Right lobe of liver (tissue), 6 donors: ENCODE data around the gene KHNYN. TPM values are rescaled to one million over a fixed set of nuclear protein-coding genes. Genes with fewer than 3 reads are reported as not detected.

Experiments used
- ATAC-seq, 4 donors: fragments of 200-7000 bp; cut with Tn5 transposase; one replicate each; pipeline ENCODE4 v1.9.1; 2020; ENCODE audit warnings: mild to moderate bottlenecking in 4 of 4, moderate library complexity in 4 of 4
- DNase-seq, 3 donors: peaks; one replicate each; pipeline ENCODE4 v3.0.0-alpha.2; 2020
- H3K27ac ChIP-seq, 3 donors: fragments of 200-600 bp; one replicate each; pipeline ENCODE4 v1.8.0; 2022
- H3K27me3 ChIP-seq, 2 donors: fragments of 200-600 bp; one replicate each; pipeline ENCODE4 v1.8.0; 2022
- H3K36me3 ChIP-seq, 4 donors: fragments of 200-600 bp; sonication (generic) in 1 of 4; one replicate each; pipeline versions ENCODE4 v1.5.1 to v1.8.0; 2017 to 2022; ENCODE audit warnings: control low read depth in 1 of 4
- H3K4me1 ChIP-seq, 4 donors: fragments of 200-600 bp; sonication (generic) in 1 of 4; one replicate each; pipeline versions ENCODE4 v1.5.1 to v1.8.0; 2017 to 2022; ENCODE audit warnings: control low read depth in 1 of 4
- H3K4me3 ChIP-seq, 3 donors: fragments of 200-600 bp; one replicate each; pipeline ENCODE4 v1.8.0; 2022
- H3K9me3 ChIP-seq, 4 donors: fragments of 200-600 bp; sonication (generic) in 1 of 4; one replicate each; pipeline versions ENCODE4 v1.5.1 to v1.8.0; 2017 to 2022; ENCODE audit warnings: control low read depth in 1 of 4
- POLR2A ChIP-seq: fragments of 450-650 bp; IDR thresholded peaks from one replicate; pipeline ENCODE4 v1.6.1; 2017; ENCODE audit warnings: antibody characterized with exemption, mild to moderate bottlenecking
- WGBS: methylation state at CpG from one replicate; pipeline ENCODE4 v1.1.6; 2018; ENCODE audit warnings: low coverage, low lambda C conversion rate; ENCODE audit not compliant: insufficient coverage; ENCODE audit errors: missing lambda C conversion rate; 5-methylcytosine and 5-hydroxymethylcytosine counted together
- intact Hi-C, 2 donors: fragments of 100-400 bp; cut with DNase I; formaldehyde crosslinking; loops; one replicate each; pipeline versions ENCODE4 v1.11.2 to v1.14.1; 2022
- total RNA-seq, 6 experiments: library from RNA; depleted of rRNA in 2 of 6; stranded (reverse); fragments of >200 nt in 2 of 6; fragmentation: NEBNext Ultra II Directional in 3 of 6; extraction: Animal tissue kit (Norgen Biotek cat#: 25700) in 3 of 6; gene quantifications; one replicate each; pipeline versions ENCODE4 v1.1.0 to v1.2.4, GENCODE V29; 2016 to 2023
- TF ChIP-seq, protein P1 (sequence below), 4 donors: fragments of 200-600 bp in 3 of 4; fragments of 450-650 bp in 1 of 4; IDR thresholded peaks; one replicate each; pipeline versions ENCODE4 v1.5.1 to v1.8.0; 2016 to 2022; ENCODE audit warnings: antibody characterized with exemption in 4 of 4, mild to moderate bottlenecking in 2 of 4
- donor health status: DM: no; HTN: yes; CAD: no.
- donor health status: DM: no; HTN: no; CAD: no.
- donor health status: DM: no; HTN: no; CAD: no.
- donor health status: DM: no; HTN: yes; CAD: no.
- donor health status: DM: no; HTN: yes; CAD: no.

KHNYN gene
- total RNA-seq, 6 experiments from 2014 or later: 19.6 to 24.9 (median 21.4) TPM

DNA sequence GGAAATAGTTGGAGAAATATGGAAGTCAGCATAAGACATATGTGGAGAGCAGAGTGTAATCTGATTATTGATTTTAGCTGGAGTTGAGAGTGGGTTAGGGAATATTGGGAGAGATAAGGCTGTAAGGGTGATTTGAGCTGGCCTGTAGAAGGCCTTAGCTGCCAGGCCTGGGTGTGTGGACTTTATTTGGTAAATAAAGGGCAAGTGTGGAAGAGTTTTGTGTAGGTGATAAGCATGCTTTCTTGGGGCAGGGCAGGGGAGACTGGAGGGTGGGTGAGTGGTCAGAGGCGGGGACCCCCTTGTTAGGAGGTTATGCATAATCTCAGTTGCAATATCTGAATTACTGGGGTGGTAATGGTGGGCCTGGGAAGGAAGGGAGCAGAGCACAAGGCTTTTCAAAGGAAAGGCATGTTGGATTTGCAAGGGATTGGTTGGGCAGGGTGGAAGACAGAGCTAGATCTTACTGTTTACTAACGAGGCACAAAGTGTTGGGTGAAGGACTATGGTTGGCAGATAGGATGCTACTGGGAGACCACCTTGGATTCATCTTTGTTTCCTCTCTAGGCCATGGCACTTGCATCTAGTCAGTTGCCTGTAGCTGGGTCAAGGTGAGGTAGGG lies 5.5 kb downstream of the KHNYN start:
- no peaks in the 10 kb centered on the region for H3K9me3 ChIP-seq
- peaks cover 0 to 67% (median 24%) of the 10 kb centered on the region in 4 donors for H3K36me3 ChIP-seq
- ATAC-seq: no peak
- H3K27me3 ChIP-seq: no peaks in the 10 kb centered on the region
- peaks cover 0 to 22% (median 7%) of the 10 kb centered on the region in 4 donors for H3K4me1 ChIP-seq
- TF ChIP-seq, protein P1, sequence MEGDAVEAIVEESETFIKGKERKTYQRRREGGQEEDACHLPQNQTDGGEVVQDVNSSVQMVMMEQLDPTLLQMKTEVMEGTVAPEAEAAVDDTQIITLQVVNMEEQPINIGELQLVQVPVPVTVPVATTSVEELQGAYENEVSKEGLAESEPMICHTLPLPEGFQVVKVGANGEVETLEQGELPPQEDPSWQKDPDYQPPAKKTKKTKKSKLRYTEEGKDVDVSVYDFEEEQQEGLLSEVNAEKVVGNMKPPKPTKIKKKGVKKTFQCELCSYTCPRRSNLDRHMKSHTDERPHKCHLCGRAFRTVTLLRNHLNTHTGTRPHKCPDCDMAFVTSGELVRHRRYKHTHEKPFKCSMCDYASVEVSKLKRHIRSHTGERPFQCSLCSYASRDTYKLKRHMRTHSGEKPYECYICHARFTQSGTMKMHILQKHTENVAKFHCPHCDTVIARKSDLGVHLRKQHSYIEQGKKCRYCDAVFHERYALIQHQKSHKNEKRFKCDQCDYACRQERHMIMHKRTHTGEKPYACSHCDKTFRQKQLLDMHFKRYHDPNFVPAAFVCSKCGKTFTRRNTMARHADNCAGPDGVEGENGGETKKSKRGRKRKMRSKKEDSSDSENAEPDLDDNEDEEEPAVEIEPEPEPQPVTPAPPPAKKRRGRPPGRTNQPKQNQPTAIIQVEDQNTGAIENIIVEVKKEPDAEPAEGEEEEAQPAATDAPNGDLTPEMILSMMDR (IDR thresholded peaks at IDR 0.05): no peak
- TF ChIP-seq POLR2A: no peak
- H3K27ac ChIP-seq: no peak overlapping the region
- WGBS: 73% methylated on average over 2 of the region's 2 CpGs
- intact Hi-C loops: loop anchor here in 1 of 2 donors (5.0 kb wide), 1 partner anchor 103 kb away; no protein-coding TSS in a partner anchor
- H3K4me3 ChIP-seq: no peak overlapping the region
- no peak for DNase-seq

DNA sequence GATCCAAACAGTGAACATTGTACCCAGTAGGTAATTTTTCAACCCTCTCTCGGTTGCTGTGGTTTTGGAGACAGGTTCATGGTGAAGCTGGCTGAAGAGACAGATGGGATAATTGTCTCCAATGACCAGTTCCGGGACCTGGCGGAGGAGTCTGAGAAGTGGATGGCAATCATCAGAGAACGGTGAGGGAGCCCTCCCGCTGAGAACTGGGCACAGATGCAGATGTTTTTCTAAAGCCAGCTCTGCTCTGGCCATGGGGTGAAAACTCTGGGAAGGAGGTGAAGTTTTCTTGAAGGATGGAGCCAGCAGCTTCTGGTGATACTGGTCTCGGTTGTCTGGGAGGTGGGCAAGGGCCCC lies 6.2 kb downstream of the KHNYN start:
- Histone ChIP-seq H3K27ac (peak overlapping the region in 1 of 3 donors; percentile 4), H3K4me1 (peaks cover 0 to 18% (median 5%) of the 10 kb centered on the region in 4 donors), H3K27me3 (no peaks in the 10 kb centered on the region), H3K4me3 (no peak overlapping the region), H3K9me3 (no peaks in the 10 kb centered on the region), H3K36me3 (peaks cover 0 to 73% (median 24%) of the 10 kb centered on the region in 4 donors)
- DNase-seq: no peak
- no peak for ATAC-seq
- TF ChIP-seq, protein P1 (IDR thresholded peaks at IDR 0.05): no peak
- no peak for TF ChIP-seq POLR2A
- intact Hi-C loops: loop anchor here in 1 of 2 donors (5.0 kb wide), 1 partner anchor 104 kb away; no protein-coding TSS in a partner anchor
- WGBS: 25% methylated on average over 4 of the region's 6 CpGs

DNA sequence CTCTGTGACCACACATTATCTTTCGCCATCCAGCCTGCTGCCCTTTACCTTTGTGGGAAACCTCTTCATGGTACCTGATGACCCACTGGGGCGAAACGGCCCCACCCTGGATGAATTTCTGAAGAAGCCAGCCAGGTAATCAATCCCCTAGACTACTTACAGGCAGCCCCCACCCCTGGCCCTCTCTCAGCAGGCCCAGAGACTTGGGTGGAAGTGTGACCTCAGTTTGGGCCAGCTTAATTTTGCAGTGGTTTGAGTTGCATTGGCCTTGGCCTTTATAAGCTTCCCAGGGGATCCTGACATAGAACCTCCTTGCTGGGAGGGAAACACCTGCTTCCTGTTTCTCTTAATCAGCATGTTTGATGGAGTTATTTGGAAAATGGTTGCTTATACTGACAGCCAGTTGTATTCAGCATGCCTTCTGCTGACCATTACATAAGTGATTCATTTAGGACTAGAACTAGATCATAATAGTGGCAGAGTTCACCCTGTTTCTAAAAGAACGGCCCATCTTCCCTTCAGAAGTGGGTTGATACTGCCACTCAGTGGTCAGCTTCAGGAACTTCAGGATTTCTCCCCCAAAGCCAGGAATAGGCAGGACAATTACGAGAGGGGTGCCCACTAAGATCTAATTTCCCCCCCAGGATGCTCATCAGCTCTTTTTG lies 6.7 kb downstream of the KHNYN start:
- no peak for TF ChIP-seq POLR2A
- TF ChIP-seq, protein P1 (IDR thresholded peaks at IDR 0.05): peak; percentile 70 to 90 (median 78)
- Histone ChIP-seq H3K4me3 (no peak overlapping the region), H3K36me3 (peaks cover 0 to 73% (median 24%) of the 10 kb centered on the region in 4 donors), H3K27ac (peak overlapping the region; percentile 4 to 42 (median 16)), H3K27me3 (no peaks in the 10 kb centered on the region), H3K9me3 (no peaks in the 10 kb centered on the region), H3K4me1 (peaks cover 0 to 13% (median 6%) of the 10 kb centered on the region in 4 donors)
- ATAC-seq (peak; percentile 70 to 80 (median 75)), DNase-seq (no peak)
- intact Hi-C loops: loop anchor here in 1 of 2 donors (5.0 kb wide), 1 partner anchor 104 kb away; no protein-coding TSS in a partner anchor
- 4% methylated on average over 2 of the region's 5 CpGs for WGBS

DNA sequence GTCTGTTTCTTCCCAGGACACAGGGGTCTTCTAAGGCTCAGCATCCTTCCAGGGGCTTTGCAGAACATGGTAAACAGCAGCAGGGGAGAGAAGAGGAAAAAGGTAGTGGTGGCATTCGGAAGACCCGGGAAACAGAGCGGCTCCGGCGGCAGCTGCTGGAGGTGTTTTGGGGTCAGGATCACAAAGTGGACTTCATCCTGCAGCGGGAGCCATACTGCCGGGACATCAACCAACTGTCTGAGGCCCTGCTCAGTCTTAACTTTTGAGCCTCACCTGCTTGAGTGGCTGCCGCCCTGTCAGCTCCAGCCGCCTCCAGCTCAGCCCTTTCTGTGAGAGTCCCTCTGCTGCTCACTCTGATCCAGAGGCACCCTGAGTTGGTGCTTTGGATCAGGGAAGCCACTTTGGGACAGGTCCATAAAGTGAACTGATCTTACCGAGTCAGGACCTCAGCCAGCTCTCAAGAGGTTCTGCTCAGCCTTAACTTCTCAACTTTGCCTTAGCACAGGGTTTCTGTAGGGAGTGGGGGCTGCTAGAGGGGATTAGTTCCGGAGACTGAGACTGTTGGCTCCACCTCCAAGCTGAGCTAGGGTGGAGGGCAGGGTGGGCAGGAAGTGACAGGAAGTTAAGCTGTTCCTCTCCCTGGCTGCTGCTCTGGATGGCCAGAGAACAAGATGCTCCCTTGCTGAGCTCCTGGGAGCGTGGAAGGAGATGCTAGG lies 7.4 kb downstream of the KHNYN start:
- H3K36me3 ChIP-seq: peaks cover 0 to 71% (median 24%) of the 10 kb centered on the region in 4 donors
- no peaks in the 10 kb centered on the region for H3K27me3 ChIP-seq
- peaks cover 0 to 11% (median 4%) of the 10 kb centered on the region in 4 donors for H3K4me1 ChIP-seq
- no peaks in the 10 kb centered on the region for H3K9me3 ChIP-seq
- ATAC-seq (peak in 1 of 4 donors; percentile 14), DNase-seq (no peak)
- H3K27ac ChIP-seq: peak overlapping the region in 2 of 3 donors; percentile 16 to 42
- intact Hi-C loops: loop anchor here in 1 of 2 donors (5.0 kb wide), 1 partner anchor 105 kb away; no protein-coding TSS in a partner anchor
- TF ChIP-seq, protein P1 (IDR thresholded peaks at IDR 0.05): no peak
- no peak for TF ChIP-seq POLR2A
- no peak overlapping the region for H3K4me3 ChIP-seq
- 38% methylated on average over 6 of the region's 12 CpGs for WGBS
